Measurements from ENCODE around the gene ACVR1C.

DNA sequence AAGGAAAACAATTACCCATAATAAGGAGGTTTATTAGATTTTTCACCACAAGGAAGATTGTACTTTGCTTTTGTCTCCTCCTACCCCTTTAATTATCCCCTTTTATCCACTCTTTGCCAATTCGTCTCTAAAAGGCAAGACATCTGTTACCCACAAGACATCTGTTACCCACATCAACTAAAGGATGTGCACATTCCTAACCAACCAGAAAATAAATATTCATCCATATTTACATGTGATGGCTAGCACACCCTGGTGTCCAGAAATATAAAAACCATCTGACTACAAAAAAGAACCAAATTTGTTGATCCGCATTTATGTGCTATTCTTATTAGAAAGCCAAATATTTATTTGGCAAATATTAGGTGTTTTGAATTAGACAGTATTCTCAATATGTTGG is 35.7 kb downstream of the ACVR1C start:
- TF ChIP-seq, protein P1, sequence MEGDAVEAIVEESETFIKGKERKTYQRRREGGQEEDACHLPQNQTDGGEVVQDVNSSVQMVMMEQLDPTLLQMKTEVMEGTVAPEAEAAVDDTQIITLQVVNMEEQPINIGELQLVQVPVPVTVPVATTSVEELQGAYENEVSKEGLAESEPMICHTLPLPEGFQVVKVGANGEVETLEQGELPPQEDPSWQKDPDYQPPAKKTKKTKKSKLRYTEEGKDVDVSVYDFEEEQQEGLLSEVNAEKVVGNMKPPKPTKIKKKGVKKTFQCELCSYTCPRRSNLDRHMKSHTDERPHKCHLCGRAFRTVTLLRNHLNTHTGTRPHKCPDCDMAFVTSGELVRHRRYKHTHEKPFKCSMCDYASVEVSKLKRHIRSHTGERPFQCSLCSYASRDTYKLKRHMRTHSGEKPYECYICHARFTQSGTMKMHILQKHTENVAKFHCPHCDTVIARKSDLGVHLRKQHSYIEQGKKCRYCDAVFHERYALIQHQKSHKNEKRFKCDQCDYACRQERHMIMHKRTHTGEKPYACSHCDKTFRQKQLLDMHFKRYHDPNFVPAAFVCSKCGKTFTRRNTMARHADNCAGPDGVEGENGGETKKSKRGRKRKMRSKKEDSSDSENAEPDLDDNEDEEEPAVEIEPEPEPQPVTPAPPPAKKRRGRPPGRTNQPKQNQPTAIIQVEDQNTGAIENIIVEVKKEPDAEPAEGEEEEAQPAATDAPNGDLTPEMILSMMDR (IDR thresholded peaks at IDR 0.05), result no peak
- no peak for TF ChIP-seq POLR2A (IDR thresholded peaks at IDR 0.05)

Measured in thyroid gland (tissue), 4 donors.